HG03066 (cell line): ENCODE data around the gene CAMKK2.
"Not testable (repeated sequence)": the region's sequence is repeated elsewhere in the genome, so short reads cannot be mapped to it uniquely, and the experiment has no call there.

Source experiments
- ATAC-seq: cut with Tn5 transposase; IDR thresholded peaks from one replicate; pipeline ENCODE4 v1.9.1; 2021; ENCODE audit warnings: low read depth; ENCODE audit not compliant: unreplicated experiment

Gene CAMKK2

DNA sequence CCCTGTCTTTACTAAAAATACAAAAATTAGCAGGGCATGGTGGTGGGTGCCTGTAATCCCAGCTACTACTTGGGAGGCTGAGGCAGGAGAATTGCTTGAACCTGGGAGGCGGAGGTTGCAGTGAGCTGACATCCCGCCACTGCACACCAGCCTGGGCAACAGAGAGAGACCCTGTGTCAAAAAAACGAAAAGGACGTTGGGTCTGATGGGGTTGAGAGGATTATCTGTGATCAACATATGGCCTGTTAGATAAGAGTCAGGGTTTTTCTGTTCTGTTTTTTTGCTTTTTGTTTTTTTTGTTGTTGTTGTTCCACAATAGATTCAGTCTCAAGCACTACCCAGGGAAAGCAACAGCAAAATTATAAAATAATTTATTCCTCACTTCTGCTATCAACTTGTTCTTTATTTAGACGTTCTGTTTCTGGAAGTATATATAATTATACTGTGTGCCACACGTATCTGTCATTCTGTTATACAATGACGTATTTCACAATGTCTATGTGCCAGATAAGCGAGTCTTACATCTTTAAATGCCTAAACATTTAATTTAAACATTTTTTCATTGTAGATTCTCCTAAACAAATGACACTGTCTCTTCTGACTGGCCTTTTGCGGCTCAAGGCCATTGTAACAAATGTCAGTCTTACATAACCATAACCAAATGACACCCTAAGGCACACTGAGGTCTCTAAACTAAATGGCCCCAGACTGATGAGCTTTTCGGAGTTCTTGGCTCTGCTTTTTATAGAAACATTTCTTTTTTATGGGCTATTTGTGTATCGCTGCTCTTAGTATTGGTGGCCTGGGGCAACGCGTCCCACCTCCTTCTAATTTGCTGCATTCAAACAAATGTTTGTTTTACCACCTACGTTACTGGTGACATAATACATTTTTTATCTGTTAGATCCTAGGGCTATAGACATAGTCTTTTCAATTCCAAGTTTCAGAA is 93.8 kb downstream of the CAMKK2 start:
- ATAC-seq: no peak

DNA sequence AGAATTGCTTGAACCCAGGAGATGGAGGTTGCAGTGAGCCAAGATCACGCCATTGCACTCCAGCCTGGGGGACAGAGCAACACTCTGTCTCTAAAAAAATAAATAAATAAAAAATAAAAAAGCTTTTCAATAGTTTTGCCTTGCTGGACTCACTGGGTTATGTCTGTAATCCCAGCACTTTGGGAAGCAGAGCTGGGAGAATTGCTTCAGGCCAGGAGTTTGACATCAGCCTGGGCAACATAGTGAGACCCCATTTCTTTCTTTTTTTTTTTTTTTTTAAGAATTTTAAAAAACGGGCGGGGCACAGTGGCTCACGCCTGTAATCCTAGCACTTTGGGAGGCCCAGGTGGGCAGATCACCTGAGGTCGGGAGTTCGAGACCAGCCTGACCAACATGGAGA is 95.4 kb downstream of the CAMKK2 start:
- not testable (repeated sequence) for ATAC-seq

DNA sequence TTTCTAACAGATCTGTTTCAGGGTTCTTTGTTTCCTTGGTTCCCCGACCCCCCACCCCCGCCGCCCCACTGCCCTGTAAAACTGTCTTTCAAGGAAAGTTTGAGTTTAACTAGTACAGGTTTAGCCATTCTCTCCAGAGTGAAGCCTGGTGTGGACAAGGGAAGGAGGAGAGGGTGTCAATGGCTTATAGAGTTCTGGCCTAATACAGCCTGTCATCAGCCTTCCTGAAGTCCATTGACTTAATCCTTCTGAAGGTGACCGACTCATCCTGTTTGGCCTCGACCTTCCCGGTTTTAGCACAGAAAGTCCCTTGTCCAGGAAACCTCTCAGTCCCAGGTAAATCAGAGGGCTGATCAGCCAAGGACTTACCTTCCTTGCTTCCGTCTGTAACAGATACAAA is 97.6 kb downstream of the CAMKK2 start:
- ATAC-seq: no peak

DNA sequence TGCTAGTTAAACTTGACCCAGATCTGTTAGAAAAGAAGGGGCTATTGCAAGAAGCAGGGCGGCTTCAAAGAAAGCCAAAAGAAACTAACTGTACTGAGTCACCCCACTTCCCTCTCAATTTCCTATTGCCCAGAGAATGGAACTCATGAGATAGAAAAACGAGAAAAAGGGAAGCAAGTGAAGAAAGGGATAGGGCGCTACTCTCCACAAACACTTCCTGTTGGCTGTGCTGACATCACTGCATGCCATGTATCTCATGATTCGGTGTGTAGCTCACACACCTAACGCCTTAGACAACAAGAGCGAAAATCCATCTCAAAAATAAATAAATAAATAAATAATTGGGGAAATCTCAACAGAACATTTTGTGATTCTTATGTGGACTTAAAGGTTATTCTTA is 99.6 kb downstream of the CAMKK2 start:
- no peak for ATAC-seq

GRCh38 chr12:121191151-121191550 is 105.4 kb downstream of the CAMKK2 start:
- no peak for ATAC-seq

DNA sequence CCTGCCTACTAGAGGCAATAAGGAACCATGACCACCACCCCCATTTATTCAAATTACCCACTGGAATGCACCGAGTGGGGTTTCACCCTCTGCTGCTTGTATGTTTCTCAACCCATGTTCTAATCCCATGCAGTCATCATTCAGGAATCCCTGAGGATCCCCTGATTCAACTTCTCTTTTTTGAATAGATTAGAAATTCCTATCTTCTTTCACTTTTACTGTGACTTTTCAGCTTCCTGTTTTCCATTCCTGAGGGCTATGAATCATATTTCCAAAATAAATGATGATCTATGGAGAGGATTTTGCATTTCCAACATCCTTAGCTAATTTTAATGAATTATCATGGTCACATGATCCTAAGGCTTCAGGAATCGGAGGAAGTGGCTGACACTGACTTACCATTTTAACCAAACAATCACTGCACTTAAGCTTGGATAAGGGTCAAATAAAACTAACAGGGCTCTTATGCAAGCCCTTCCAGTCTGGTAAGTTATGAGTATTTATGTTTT is 105.9 kb downstream of the CAMKK2 start:
- ATAC-seq: no peak

- ATAC-seq: no peak
These were observed 106.8 kb downstream of the CAMKK2 start for GRCh38 chr12:121189619-121190155.

DNA sequence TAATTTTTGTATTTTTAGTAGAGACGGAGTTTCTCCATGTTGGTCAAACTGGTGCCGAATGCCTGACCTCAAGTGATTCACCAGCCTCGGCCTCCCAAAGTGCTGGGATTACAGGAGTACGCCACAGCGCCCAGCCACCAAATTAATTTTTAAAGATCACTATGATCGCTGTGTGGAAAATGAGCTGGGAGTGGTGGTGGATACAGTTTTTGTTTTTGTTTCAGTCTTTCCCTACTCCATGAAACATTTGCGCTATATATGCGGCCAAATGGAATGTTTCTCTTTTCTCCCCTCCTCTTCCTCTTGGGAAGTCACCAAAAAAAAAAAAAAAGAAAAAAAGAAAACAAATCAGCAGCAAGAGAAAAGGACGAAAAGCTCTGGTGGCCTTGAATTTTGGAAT is 107.4 kb downstream of the CAMKK2 start:
- no peak for ATAC-seq

DNA sequence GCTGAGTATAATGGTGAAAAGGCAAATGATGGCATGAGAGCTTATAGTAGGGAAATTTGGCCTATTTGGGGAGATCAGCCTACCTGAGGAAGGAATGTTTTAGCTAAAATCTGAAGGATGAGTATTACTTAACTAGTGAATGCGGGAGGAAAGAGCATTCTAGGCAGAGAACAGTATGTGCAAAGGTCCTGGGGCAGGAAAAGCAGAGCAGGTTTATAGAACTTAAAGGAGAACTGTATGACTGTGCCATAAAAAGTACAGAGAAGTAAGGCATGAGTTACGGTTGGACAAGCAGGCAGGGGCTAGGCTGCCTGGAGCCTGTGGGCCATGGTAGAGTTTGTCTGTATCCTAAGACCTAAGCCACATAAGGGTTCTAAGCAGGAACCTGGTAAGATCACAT is 108.3 kb downstream of the CAMKK2 start:
- no peak for ATAC-seq
